Effector CD8-positive, alpha-beta T cell (primary cell): Measurements from ENCODE around the gene ACAD11.
"Not testable (repeated sequence)": the region's sequence is repeated elsewhere in the genome, so short reads cannot be mapped to it uniquely, and the experiment has no call there.

Experiments used
- DNase-seq: peaks from one replicate; lab custom pipeline; 2025; lab: John Stamatoyannopoulos, UW

The ACAD11 gene

DNA sequence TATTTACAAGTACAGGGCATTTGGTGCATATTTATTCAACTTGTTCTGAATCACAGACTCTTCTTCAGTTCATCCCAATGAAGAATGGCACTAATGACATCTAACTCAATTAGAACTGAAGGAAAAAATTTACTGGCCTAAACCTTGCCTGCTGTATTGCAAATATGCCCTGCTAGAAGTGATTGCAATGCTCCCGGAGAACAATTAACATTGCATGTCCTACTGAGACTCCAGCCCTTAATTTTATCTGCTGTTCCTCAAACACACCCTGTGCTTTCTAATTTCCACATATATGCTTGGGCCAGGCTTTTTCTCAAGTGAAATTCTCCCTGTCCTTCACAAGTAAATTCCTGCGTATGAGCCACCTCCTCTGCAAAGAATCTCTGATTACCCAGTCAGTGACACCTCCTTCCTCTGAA is 54.2 kb downstream of the ACAD11 start:
- no peak for DNase-seq

DNA sequence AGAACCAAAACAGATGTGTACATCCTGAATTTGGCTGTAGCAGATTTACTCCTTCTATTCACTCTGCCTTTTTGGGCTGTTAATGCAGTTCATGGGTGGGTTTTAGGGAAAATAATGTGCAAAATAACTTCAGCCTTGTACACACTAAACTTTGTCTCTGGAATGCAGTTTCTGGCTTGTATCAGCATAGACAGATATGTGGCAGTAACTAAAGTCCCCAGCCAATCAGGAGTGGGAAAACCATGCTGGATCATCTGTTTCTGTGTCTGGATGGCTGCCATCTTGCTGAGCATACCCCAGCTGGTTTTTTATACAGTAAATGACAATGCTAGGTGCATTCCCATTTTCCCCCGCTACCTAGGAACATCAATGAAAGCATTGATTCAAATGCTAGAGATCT is 59.0 kb downstream of the ACAD11 start:
- not testable (repeated sequence) for DNase-seq

DNA sequence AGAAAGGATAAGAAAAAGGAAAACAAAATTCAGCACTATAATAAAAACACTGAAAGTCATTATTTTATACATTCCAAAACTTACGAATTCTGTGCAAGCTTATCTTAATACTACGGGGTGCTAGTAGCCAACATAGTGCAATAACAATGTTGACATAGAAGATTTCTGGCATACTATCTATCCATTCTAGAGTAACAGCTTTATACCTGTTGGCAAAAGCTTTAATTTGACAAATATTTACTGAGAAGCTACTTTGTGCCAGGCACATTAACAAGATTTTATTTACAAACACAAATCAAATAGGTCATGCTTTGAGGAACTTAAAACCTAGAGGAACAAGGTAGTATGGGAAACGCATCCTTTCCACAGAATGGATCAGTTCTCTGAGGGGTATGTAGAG is 61.4 kb downstream of the ACAD11 start:
- no peak for DNase-seq

DNA sequence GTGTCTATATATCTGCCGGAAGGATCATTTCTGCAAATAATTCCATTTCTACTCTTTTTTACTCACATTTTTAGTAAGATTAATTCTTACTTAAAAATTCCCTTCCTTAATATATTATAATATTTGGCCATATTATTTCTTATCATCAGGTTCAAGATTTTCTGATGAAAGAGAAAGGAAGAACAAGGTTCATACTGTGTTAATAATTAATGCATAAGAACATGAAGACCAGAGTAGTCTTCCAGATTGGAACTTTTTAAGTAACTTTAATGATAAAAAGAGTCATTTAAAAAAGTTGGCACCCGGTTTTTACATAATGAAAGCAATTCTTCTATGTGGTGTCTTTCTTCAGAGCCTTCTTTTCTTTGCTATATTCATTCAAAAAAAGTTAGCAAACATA is 61.9 kb downstream of the ACAD11 start:
- DNase-seq: no peak

DNA sequence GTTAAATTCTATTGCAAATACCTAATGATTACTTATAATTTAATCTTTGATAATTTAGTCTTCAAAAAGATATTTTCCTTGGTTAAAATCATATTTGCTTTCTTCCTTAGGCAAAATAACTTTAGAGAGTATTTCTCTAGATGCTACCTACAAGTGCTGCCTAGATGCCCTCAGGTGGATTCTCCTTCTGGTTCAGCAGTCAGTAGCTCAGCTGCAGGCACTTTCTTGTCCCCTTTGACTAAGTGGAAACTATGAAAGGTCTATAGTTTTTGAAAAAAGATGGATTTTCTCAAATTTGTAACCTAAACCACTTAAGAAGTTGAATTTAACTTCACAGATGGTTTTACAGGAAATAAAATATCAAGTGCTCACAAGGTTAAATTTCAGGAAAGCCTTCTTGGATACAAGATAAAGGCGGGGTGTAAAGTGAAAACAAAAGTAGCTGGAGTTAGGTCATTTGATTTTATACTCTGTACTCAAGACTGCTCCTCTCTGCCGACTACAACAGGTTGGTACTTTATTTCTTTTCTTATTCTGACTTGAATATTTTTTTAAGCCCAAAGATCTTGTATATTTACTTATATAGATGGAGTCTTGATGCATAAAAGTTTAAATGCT is 62.7 kb downstream of the ACAD11 start, which contains the start of gene ACKR4:
TSS of gene ACKR4 (plus strand) at position 455 of the 618 bp plus-strand sequence. CDS start 3,128 bp downstream, outside the sequence.
- no peak for DNase-seq

DNA sequence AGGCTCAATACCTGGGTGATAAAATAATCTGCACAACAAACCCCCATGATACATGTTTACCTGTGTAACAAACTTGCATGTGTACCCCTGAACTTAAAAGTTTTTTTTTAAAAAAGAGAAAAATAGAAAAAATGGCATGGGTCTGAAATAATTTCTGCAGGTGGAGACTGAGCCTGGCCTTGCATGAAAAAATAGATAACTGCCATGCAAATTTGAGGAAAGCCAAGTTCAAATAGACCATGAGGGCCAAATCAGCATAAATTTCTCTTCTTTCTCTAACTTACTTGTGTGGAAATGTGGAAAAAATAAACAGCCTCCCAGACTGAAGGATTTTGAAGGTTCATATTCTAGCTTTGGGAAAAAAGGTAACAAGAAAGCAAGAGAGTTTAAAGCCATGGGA is 63.3 kb downstream of the ACAD11 start:
- no peak for DNase-seq

DNA sequence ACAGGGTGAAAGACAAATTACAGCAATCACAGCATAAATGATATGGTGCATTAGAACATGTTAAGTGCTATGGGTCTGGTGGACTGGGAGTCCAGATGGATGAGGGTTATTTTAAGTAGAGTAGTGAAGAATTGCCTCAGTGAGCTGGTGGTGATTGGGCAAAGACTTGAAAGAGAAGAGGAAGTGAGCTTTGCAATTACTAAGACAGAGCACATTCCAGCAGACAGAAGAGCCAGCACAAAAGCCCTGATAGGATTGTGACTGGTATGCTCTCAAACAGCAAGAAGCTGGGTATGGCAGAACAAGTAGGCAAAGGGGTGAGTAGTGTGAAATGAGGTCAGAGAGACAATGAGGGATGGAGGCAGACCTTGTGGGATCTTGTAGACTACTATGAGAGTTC is 64.6 kb downstream of the ACAD11 start:
- no peak for DNase-seq

DNA sequence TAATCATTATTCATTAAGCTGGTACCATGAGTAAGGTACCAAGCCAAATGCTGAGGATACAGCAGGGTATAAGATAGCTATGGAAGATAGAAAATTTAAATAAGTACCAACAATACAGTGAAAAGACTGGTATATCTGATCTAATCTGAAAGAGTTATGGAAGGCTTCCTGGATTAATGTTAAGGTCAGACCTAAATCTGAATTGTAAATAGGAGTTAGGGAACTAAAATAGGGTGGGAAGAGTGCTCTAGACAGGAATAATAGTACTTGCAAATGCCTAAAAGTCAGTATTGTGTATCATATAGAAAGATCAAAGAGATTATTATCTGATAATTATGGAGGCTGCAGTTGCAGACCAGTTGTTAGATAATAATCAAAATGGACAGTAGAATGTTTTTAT is 65.1 kb downstream of the ACAD11 start:
- DNase-seq: no peak

DNA sequence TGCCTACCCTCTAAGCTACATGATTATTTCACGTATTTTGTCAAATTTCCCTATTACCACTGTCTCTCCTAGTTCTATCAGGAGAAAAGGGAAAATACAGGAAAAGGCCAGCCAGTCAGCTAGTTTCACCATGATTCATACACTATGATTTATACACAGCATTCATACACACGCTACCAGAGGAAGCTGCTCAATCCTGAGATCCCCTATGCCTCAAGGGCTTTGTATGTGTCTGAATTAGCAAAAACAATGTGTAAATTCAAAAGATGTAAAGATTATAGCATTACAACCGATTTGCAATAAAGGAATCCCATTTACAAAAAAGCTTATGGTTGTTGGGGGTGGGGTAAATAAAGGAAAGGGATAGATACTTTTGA is 65.7 kb downstream of the ACAD11 start:
- DNase-seq: no peak

DNA sequence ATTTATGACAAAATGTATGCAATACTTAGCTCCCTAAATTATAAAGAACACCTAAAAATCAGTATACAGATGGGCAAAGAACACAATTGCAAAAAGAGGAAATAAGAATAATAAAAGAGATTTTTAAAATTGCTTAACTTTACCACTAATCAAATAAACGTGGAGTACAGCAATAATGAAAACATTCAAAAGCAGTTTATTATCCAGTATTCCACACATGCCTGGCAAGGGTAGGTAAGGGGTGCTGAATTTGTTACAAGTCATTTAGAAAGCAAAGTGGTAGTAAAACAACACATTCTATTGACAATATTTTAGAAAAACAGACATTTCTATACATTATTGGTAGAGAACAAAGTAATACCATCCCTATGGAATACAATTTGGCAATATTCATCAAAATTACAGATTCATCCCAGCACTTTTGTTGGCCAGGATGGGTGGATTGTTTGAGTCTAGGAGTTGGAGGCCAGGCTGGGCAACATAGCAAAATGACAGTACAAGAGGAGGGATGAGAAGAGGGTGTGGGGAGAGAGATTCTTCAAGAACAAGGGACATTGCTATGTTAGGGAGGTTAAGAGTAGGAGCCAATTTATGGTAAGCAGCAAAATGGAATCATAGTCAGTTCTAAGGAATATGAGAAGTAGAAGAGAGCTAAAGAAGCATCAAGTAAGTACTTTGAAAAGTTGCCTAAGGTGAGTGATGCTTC is 66.2 kb downstream of the ACAD11 start:
- DNase-seq: no peak

DNA sequence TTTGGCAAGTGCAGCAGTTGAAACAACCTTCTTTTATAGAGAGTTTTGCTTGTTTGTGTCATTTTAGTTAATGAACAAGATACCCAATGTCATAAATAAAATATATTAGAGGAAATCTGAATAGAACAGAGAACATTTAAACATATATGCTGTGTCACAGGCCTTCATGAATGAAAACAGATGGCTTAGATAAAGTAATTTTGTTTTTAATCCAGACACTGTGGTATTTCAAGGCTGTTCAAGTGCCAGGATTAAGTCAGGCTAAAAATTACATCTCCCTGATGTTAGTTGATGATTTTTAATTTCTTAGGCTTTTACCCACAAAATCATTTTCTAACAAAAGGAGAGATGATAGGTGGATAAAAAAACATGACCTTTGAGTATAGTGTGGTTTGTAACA is 67.4 kb downstream of the ACAD11 start:
- DNase-seq: no peak

DNA sequence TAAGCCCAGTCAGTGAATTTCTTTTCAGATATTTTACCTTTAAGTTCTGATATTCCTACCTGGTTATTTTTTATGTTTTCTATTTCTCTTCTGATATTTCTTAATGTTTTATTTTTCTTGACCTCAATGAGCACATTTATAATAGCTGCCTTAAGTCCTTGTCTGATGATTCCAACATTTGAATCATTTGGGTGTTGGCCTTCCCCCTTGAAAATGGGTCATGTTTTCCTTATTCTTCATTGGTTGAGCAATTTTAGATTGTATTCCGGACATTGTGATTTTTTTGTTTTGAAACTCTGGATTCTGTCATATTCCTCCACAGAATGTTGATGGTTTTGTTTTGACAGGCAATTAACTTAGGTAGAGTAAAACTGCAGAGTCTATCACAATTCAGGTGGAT is 72.2 kb downstream of the ACAD11 start:
- DNase-seq: no peak

DNA sequence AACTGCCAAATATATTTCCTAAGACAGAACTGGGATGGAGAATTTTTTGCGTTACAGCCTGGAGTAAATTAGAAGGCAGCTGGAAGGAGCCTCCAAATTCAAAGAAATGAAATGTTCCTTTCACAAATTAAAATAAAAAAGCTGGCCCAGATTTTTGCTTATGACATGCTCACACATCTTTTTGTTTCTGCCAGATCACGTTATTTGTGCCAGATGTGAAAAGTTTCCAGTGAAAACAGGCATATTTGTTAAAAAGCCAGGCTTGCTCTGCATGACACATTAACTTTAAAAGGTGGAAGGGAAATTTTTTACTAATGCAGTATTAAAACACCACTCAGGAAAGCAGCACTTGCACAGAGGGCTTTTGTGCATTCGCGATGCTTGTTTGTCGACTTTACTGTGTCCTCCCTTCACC is 85.8 kb downstream of the ACAD11 start:
- DNase-seq: no peak

DNA sequence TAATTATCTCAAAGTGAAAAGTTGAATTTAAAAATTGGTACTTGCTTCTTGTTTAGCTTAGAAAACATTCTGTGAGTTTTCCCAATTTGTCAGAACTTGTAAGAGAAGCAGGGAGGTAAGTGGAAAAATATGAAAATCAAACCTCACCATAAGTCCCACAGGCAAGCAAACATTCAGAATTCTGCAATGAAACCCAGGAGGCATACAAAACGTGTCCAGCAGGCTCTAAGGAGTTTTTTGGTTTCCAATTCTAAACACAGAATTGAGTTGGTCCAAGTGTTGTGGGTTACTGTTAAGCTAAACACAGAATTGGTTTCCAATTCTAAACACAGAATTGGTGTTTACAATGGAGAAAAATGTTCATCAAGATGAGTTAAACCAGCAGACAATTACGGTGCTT is 89.6 kb downstream of the ACAD11 start:
- DNase-seq: no peak

DNA sequence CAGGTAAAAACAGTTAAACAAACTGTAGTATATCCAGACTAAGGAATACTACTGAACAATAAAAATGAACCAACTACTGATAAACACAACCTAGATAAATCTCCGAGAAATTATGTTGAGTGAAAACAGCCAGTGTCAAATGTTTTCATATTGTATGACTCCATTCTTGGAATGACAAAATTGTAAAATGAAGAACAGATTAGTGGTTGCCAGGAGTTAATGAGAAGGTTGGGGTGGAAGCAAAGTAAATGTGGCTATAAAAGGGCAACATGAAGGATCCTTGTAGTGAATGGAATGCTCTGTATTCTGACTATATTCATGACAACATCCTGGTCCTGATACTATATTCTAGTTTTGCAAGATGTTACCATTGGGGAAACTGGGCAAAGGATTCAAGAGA is 90.0 kb downstream of the ACAD11 start:
- DNase-seq: no peak

DNA sequence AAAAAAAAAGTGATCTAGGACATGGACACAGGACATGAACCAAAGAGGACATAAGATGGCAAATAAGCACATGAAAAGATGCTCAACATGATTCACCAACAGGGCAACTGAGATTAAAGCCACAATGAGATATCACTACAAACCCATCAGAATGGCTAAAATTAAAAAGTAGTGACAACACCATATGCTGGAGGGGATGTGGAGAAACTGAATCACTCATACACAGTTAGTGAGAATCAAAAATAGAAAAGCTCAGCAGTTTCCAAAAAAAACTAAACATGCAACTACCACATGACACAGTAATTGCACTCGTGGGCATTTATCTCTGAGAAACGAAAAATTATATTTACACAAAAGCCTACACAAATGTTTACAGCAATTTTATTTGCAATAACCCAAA is 90.5 kb downstream of the ACAD11 start:
- DNase-seq: no peak

DNA sequence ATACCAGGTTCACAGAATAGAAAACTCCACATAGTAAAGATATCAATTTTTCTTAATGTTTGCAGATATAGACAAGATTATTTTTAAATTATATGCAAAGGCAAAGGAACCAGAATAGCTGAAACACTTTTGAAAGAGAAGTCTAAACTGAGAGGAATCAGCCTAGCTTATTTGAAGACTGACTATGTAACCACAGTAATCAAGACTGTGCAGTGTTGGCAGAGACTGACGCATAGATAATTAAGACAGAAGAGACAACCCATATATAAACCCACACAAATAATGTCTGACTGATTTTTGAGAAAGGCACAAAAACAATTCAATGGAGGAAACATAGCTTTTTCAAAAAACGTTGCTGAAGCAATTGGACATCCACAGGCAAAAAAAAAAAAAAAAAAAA is 91.2 kb downstream of the ACAD11 start:
- DNase-seq: no peak

DNA sequence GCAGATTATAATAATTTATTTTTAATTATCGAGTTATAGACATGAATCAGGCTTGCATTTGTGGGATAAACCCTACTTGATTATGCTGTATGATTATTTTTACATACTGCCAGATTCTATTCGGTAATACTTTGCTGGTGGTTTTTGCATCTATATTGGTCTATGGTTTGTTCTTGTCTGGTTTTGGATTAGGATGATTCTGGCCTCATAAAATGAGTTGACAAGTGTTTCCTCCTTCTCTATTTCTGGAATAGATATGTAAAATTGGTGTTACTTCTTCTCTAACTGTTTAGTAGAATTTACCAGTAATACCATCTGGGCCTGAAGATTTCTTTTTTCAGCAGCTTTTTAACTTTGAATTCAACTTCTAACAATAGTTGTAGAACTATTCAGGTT is 95.5 kb downstream of the ACAD11 start:
- DNase-seq: no peak

DNA sequence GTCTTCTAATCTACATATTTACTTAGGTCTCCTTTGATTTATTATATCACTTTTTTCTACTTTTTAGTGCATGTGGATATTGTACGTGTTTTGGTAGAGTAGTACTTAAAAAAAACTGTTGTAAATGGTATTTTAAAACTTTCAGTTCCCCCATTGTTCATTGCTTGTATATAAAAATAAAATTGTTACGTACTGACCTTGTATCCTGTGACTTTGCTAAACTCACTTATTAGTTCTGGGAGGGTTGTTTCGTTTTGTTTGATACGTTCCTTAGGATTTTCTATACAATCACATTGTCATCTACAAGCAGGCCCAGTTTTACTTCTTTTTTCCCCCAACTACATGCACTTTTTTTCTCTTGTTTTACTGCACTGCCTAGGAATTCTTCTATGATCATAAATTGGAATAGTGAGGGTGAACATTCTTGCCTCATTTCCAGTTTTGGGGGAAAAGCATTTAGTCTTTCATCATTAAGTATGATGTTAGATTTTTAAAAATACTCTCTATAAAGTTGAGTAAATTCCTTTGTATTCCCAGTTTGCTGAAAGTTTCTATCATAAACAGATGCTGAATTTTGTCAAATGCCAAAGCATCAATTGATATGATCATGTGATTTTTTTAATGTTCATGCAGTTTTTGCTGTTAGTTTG is 96.1 kb downstream of the ACAD11 start:
- no peak for DNase-seq

DNA sequence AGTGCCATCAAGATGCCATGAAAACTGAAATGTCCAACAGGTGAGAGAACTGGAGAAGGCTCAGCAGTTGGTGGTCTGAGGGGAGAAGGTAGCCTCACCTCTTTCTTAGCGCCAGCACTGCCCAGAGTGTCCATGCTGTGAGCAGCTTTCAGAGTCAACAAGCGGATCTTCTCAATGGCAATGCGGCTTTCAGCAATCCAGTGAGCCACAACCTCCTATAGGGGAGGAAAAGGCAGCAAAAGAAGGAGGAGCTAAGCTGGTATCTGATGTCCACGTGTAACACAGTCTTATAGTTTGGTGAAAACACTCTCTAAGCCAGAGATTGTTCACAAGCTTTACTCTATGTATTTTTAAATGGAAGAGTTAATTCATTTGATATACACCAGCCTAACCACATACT is 98.6 kb downstream of the ACAD11 start:
- DNase-seq: no peak

DNA sequence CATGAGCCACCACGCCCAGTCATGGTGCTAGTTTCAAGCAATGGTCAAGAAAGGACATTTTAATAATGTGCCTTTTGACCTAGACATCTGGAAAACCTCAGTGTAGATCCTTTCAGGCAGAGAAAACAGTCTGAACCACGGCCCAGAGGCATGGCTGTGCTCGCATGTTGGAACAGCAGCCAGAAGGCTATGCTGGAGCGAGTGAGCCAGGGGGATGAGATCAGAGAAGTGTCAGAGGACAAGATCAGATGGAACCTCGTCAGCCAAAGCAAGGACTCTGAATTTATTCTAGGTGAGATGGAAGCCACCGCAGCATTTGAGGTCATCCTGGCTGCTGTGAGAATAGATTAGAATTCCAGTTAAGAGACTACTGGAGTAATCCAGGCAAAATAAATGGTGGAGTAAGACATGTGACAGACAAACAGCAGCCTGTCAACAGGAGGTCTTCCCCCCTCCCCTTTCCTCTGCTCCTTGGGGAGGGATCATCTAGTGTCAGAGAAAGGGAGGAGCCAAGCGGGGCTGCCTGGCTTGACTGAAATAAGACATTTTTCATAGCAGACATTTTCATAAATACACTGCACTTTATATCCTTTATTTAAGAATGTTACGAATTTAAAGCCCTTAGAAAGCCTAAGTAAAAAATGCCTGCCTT is 103.0 kb downstream of the ACAD11 start:
- no peak for DNase-seq

DNA sequence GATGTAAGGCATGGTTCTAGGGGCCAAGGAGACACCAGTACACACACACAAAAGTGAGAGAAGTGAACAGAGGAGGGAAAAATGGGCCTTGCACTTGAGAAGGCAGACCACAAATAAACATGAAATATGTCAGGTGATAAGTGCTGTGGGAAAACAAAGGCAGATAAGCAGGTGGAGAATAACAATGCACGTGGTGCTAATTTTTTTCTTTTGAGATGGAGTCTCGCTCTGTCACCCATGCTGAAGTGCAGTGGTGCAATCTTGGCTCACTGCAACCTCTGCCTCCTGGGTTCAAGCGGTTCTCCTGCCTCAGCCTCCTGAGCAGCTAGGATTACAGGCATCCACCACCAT is 103.6 kb downstream of the ACAD11 start:
- not testable (repeated sequence) for DNase-seq
